Astrocyte (in vitro differentiated cells and primary cell): Measurements from ENCODE around the gene C10orf120.

Source experiments
- CTCF ChIP-seq: IDR thresholded peaks from 2 replicates; pipeline ENCODE4 v1.5.1; 2011; ENCODE audit warnings: low read depth, mild to moderate bottlenecking, inconsistent platforms, low read length, moderate library complexity; ENCODE audit not compliant: insufficient read depth
- EZH2 ChIP-seq: IDR thresholded peaks from 2 replicates; pipeline ENCODE4 v1.6.1; 2012; ENCODE audit warnings: mild to moderate bottlenecking, low read length, inconsistent platforms; ENCODE audit not compliant: insufficient read depth

DNA sequence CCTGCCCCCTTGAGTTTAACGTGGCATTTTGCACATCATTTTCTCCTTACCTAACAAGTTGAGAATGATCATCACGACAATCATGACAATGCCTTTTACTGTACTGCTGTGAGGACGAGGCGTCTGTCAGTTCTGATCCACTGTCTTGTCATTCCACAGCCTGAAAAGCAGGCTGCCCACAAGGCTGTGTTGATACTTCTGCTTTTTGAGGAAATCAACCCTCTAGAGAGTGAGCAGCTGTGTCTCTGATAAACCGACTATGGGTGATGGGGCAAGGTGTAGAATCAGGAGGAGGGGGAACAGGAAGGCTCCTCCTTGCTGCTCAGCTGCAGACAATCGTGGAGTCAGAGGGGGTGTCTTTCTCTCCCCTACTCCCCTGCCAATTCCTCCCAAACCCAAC lies 30.6 kb upstream of the C10orf120 start:
- TF ChIP-seq CTCF (no peak), EZH2 (no peak)
